Fibroblast of lung (primary cell): ENCODE measurements around the gene LTBP2. TPM values are rescaled to one million over a fixed set of nuclear protein-coding genes. Genes with fewer than 3 reads are reported as not detected.

Experiments
- DNase-seq, 2 donors: peaks; one replicate each; pipeline versions ENCODE4 v3.0.0 to v3.0.0-alpha.2; 2010; ENCODE audit warnings: low read depth in 2 of 2
- H2AFZ ChIP-seq: 2 replicates; pipeline ENCODE4 v1.5.1; 2012; ENCODE audit warnings: low read length, control low read depth, inconsistent platforms
- H3K27ac ChIP-seq: 2 replicates; pipeline ENCODE4 v1.5.1; 2011; ENCODE audit warnings: low read length, control low read depth; ENCODE audit not compliant: insufficient read depth
- H3K27me3 ChIP-seq: 2 replicates; pipeline ENCODE4 v1.5.1; 2011; ENCODE audit warnings: mild to moderate bottlenecking, low read length; ENCODE audit not compliant: control insufficient read depth, insufficient read depth
- H3K36me3 ChIP-seq: 2 replicates; pipeline ENCODE4 v1.5.1; 2011; ENCODE audit warnings: low read length; ENCODE audit not compliant: control insufficient read depth, insufficient read depth
- H3K4me1 ChIP-seq: 2 replicates; pipeline ENCODE4 v1.5.1; 2011; ENCODE audit warnings: low read length; ENCODE audit not compliant: control insufficient read depth, insufficient read depth; ENCODE audit errors: extremely low read depth
- H3K4me2 ChIP-seq: 2 replicates; pipeline ENCODE4 v1.5.1; 2011; ENCODE audit warnings: low read length, control low read depth; ENCODE audit not compliant: insufficient read depth; ENCODE audit errors: extremely low read depth
- H3K4me3 ChIP-seq, 4 experiments: fragments of 200-600 bp in 1 of 4; sonication (generic) in 1 of 4; replicated peaks in 1 of 4; 2 replicates each; pipeline ENCODE4 v1.5.1; 2011 to 2016; ENCODE audit warnings: low read length in 4 of 4, low read depth in 3 of 4, mild to moderate bottlenecking in 3 of 4, control low read depth in 2 of 4, inconsistent platforms in 1 of 4, mixed read lengths in 1 of 4; ENCODE audit not compliant: insufficient read depth in 1 of 4; ENCODE audit errors: control extremely low read depth in 1 of 4
- H3K79me2 ChIP-seq: 2 replicates; pipeline ENCODE4 v1.5.1; 2012; ENCODE audit warnings: mild to moderate bottlenecking, low read length, inconsistent platforms; ENCODE audit not compliant: control insufficient read depth, insufficient read depth
- H3K9ac ChIP-seq: 2 replicates; pipeline ENCODE4 v1.5.1; 2011; ENCODE audit warnings: mild to moderate bottlenecking, low read length, control low read depth; ENCODE audit not compliant: insufficient read depth
- H3K9me3 ChIP-seq: 2 replicates; pipeline ENCODE4 v1.5.1; 2012; ENCODE audit warnings: low read depth, low read length; ENCODE audit not compliant: control insufficient read depth, insufficient read depth
- H4K20me1 ChIP-seq: 2 replicates; pipeline ENCODE4 v1.5.1; 2011; ENCODE audit warnings: low read length; ENCODE audit not compliant: control insufficient read depth, insufficient read depth; ENCODE audit errors: extremely low read depth
- EZH2 ChIP-seq: IDR thresholded peaks from 2 replicates; pipeline ENCODE4 v1.5.1; 2012; ENCODE audit warnings: low read length, control low read depth, mild to moderate bottlenecking; ENCODE audit errors: missing control alignments
- polyA plus RNA-seq, 2 donors: library from polyadenylated mRNA; depleted of rRNA in 1 of 2; stranded (reverse) in 1 of 2; unstranded in 1 of 2; fragments of >200 nt; gene quantifications; 2 replicates each; pipeline ENCODE4 v1.2.1, GENCODE V29; 2011 to 2012; ENCODE audit warnings: missing spikeins in 1 of 2
- total RNA-seq: library from RNA; depleted of rRNA; stranded (reverse); fragments of >200 nt; gene quantifications from 2 replicates; pipeline ENCODE4 v1.2.1, GENCODE V29; 2014
- TF ChIP-seq, protein P1 (sequence below), 2 donors: IDR thresholded peaks in 1 of 2; conservative IDR thresholded peaks in 1 of 2; 1 replicate in 1 of 2; 2 replicates in 1 of 2; pipeline ENCODE4 v1.5.1; 2011 to 2012; ENCODE audit warnings: low read length in 2 of 2, control low read depth in 1 of 2, inconsistent platforms in 1 of 2, low read depth in 1 of 2, mild to moderate bottlenecking in 1 of 2

LTBP2 gene
- total and polyA plus RNA-seq, 2 donors (not counting 1 experiment from before 2014, with no cell fraction given) = 108 to 514 TPM

DNA sequence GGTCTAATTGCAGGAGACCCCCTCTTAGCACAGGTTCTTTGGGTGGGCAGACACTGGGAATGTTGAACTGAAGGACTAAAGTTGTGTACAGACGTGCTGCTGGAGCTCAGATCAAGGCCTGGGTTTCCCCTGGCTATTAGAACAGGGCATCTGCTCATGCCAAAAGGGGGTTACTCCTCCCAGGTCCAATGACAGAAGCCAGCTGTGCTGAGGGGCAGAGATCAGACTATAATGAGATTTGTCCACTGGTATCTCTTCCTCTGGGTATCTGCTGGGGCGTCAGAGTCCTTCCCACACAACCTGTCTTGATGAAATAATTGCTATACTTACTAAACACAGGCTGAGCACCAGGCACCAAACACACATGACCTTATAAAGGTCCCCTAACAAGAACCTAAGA is 42.6 kb downstream of the LTBP2 start:
- TF ChIP-seq, protein P1, sequence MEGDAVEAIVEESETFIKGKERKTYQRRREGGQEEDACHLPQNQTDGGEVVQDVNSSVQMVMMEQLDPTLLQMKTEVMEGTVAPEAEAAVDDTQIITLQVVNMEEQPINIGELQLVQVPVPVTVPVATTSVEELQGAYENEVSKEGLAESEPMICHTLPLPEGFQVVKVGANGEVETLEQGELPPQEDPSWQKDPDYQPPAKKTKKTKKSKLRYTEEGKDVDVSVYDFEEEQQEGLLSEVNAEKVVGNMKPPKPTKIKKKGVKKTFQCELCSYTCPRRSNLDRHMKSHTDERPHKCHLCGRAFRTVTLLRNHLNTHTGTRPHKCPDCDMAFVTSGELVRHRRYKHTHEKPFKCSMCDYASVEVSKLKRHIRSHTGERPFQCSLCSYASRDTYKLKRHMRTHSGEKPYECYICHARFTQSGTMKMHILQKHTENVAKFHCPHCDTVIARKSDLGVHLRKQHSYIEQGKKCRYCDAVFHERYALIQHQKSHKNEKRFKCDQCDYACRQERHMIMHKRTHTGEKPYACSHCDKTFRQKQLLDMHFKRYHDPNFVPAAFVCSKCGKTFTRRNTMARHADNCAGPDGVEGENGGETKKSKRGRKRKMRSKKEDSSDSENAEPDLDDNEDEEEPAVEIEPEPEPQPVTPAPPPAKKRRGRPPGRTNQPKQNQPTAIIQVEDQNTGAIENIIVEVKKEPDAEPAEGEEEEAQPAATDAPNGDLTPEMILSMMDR (conservative IDR thresholded peaks at IDR 0.05 in 1 of 2, IDR thresholded peaks at IDR 0.05 in 1 of 2; ENCODE audit: low read depth in 1 of 2, low read length in 2 of 2) = no peak
- TF ChIP-seq EZH2 = no peak
- no peak for DNase-seq

DNA sequence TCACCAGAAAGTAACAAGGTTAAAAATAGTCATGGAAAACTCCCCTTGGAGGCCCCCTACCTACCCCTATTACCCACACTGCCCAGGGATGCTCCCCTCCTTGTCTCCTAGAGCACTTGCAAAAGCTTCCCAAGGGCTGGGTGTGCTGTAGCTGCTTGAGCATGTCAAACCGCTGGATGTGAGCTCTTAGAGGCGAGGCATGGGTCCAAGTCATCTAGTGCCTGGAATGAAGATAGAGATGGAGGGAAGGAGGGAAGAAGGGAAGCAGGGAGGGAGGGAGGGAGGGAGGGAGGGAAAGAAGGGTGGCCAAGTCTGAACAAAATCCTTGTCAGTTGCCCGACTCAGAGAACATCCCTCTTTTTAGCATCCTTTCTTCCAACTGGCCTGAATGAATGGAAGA is 43.1 kb downstream of the LTBP2 start:
- Histone ChIP-seq H3K4me3 (no peak overlapping the region), H3K4me2 (peak overlapping the region; percentile 19), H3K36me3 (peaks cover 7% of the 10 kb centered on the region), H2AFZ (no peak overlapping the region), H3K79me2 (peaks cover 61% of the 10 kb centered on the region), H4K20me1 (no peaks in the 10 kb centered on the region), H3K4me1 (peaks cover 63% of the 10 kb centered on the region), H3K9ac (no peak overlapping the region), H3K27me3 (no peaks in the 10 kb centered on the region), H3K9me3 (no peaks in the 10 kb centered on the region), H3K27ac (peak overlapping the region; percentile 97)
- peak in 1 of 2 donors; percentile 33 for DNase-seq
- TF ChIP-seq, protein P1 (conservative IDR thresholded peaks at IDR 0.05 in 1 of 2, IDR thresholded peaks at IDR 0.05 in 1 of 2; ENCODE audit: low read depth in 1 of 2, low read length in 2 of 2) = no peak
- no peak for TF ChIP-seq EZH2

More for the DNA sequence above, 42.6 kb downstream of the LTBP2 start:
- Histone ChIP-seq H3K36me3 (peaks cover 12% of the 10 kb centered on the region), H2AFZ (no peak overlapping the region), H3K9me3 (no peaks in the 10 kb centered on the region), H3K4me2 (peak overlapping the region; percentile 37), H4K20me1 (no peaks in the 10 kb centered on the region), H3K9ac (peak overlapping the region; percentile 32), H3K4me1 (peaks cover 68% of the 10 kb centered on the region), H3K4me3 (no peak overlapping the region), H3K27me3 (no peaks in the 10 kb centered on the region), H3K79me2 (peaks cover 66% of the 10 kb centered on the region), H3K27ac (peak overlapping the region; percentile 97)

DNA sequence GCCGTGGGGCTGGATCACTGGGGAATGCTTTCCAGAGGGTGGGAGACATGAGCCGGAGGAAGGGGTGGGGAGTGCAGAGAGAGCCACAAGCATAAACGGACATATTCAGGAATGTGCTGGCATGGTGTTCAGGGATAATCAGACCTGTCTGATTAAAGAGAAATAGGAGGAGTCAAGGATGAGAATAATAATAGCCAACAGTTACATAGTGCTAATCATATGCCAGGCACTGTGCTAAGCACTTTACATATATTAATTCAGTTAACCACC is 43.7 kb downstream of the LTBP2 start:
- no peak overlapping the region for H2AFZ ChIP-seq
- H3K79me2 ChIP-seq = peaks cover 58% of the 10 kb centered on the region
- H3K27ac ChIP-seq = peak overlapping the region; percentile 53
- H4K20me1 ChIP-seq = no peaks in the 10 kb centered on the region
- no peaks in the 10 kb centered on the region for H3K9me3 ChIP-seq
- H3K9ac ChIP-seq = no peak overlapping the region
- no peak for TF ChIP-seq EZH2
- TF ChIP-seq, protein P1 (conservative IDR thresholded peaks at IDR 0.05 in 1 of 2, IDR thresholded peaks at IDR 0.05 in 1 of 2; ENCODE audit: low read depth in 1 of 2, low read length in 2 of 2) = no peak
- no peaks in the 10 kb centered on the region for H3K27me3 ChIP-seq
- peak in 1 of 2 donors; percentile 35 for DNase-seq
- H3K36me3 ChIP-seq = peaks cover 6% of the 10 kb centered on the region
- H3K4me3 ChIP-seq = no peak overlapping the region
- H3K4me2 ChIP-seq = no peak overlapping the region
- peaks cover 62% of the 10 kb centered on the region for H3K4me1 ChIP-seq
